Caco-2 (cell line): ENCODE data around the gene E2F6. TPM values are rescaled to one million over a fixed set of nuclear protein-coding genes. Genes with fewer than 3 reads are reported as not detected.

Source experiments
- BruUV-seq: library from RNA; stranded (reverse); fragments of 400-500 nt; replicated peaks from 2 replicates; lab custom pipeline; 2021; lab: Mats Ljungman, UMichigan
- CTCF ChIA-PET: fragments of 300-600 bp; sonication (Branson Sonifier 250); formaldehyde crosslinking; loops from one replicate; lab custom pipeline; 2022; ENCODE audit warnings: antibody characterized with exemption; lab: Charles Lee
- POLR2A ChIA-PET: fragments of 300-600 bp; sonication (Branson Sonifier 250); formaldehyde crosslinking; loops from one replicate; lab custom pipeline; 2022; ENCODE audit warnings: antibody characterized with exemption; lab: Charles Lee
- DNase-seq, 2 experiments: peaks; one replicate each; pipeline versions ENCODE4 v3.0.0 to v3.0.0-alpha.2; 2020 to 2022
- H3K27me3 ChIP-seq: replicated peaks from 2 replicates; pipeline ENCODE4 v1.6.0; 2011; ENCODE audit warnings: low read length; ENCODE audit not compliant: control insufficient read depth, insufficient read depth
- H3K36me3 ChIP-seq: 2 replicates; pipeline ENCODE4 v1.5.1; 2011; ENCODE audit warnings: low read length; ENCODE audit not compliant: control insufficient read depth, insufficient read depth
- H3K4me1 ChIP-seq: fragments of 250-450 bp; sonication (Bioruptor Pico); 2 replicates; pipeline ENCODE4 v1.5.1; 2020; ENCODE audit warnings: mild to moderate bottlenecking
- H3K4me3 ChIP-seq: 2 replicates; pipeline ENCODE4 v1.5.1; 2011; ENCODE audit warnings: low read depth, mild to moderate bottlenecking, control low read depth, low read length
- H3K9me3 ChIP-seq: fragments of 250-450 bp; sonication (Bioruptor Pico); 2 replicates; pipeline ENCODE4 v1.5.1; 2020; ENCODE audit warnings: mild to moderate bottlenecking, moderate library complexity
- H3K27ac Mint-ChIP-seq: one replicate; pipeline ENCODE4 v1.8.0; 2022; ENCODE audit warnings: mixed read lengths; ENCODE audit not compliant: unreplicated experiment
- H3K27me3 Mint-ChIP-seq: one replicate; pipeline ENCODE4 v1.8.0; 2022; ENCODE audit warnings: mixed read lengths; ENCODE audit not compliant: insufficient read depth, unreplicated experiment
- H3K36me3 Mint-ChIP-seq: one replicate; pipeline ENCODE4 v1.8.0; 2022; ENCODE audit warnings: mild to moderate bottlenecking, mixed read lengths; ENCODE audit not compliant: insufficient read depth, unreplicated experiment
- H3K4me1 Mint-ChIP-seq: one replicate; pipeline ENCODE4 v1.8.0; 2022; ENCODE audit warnings: low read depth, mixed read lengths; ENCODE audit not compliant: unreplicated experiment
- H3K4me3 Mint-ChIP-seq: one replicate; pipeline ENCODE4 v1.8.0; 2022; ENCODE audit warnings: mild to moderate bottlenecking, moderate library complexity, mixed read lengths; ENCODE audit not compliant: unreplicated experiment
- H3K9me3 Mint-ChIP-seq: one replicate; pipeline ENCODE4 v1.8.0; 2022; ENCODE audit warnings: mixed read lengths; ENCODE audit not compliant: unreplicated experiment
- intact Hi-C: fragments of 100-400 bp; cut with micrococcal nuclease; formaldehyde crosslinking; loops from one replicate; pipeline ENCODE4 v1.10.0; 2022; ENCODE audit not compliant: unreplicated experiment
- total RNA-seq: library from RNA; stranded (reverse); gene quantifications from 2 replicates; pipeline ENCODE4 v1.2.3, GENCODE V29; 2022
- TF ChIP-seq, protein P1 (sequence below), 2 experiments: fragments of 200-600 bp in 1 of 2; IDR thresholded peaks; 1 replicate in 1 of 2; 2 replicates in 1 of 2; pipeline versions ENCODE4 v1.5.1 to v1.8.0; 2011 to 2022; ENCODE audit warnings: antibody characterized with exemption in 1 of 2, control low read depth in 1 of 2, inconsistent platforms in 1 of 2, low read depth in 1 of 2, low read length in 1 of 2, mild to moderate bottlenecking in 1 of 2, moderate library complexity in 1 of 2; ENCODE audit not compliant: insufficient read depth in 1 of 2, severe bottlenecking in 1 of 2, unreplicated experiment in 1 of 2

E2F6 gene
- total RNA-seq, 1 experiment from 2014 or later = 44.5 TPM

DNA sequence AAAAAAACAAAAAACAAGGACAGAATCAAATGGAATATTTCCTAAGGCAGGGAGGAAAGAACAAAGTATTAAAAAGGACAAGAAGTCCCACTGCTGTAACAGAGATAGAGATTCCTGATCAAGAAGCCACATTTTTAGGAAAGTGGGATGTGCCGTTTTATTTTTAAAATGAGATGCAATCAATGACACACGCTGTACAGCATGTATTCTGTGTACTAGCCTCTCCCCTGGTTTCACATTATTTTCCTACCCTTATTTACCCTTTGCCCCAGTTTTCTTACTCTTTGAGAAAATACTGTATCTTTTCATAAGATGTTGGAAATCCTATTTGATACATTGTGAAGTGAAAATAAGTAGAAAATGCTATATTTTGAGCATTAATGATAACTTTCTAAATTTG, 45.8 kb downstream of the E2F6 start:
- no peaks in the 10 kb centered on the region for H3K9me3 Mint-ChIP-seq
- TF ChIP-seq, protein P1, sequence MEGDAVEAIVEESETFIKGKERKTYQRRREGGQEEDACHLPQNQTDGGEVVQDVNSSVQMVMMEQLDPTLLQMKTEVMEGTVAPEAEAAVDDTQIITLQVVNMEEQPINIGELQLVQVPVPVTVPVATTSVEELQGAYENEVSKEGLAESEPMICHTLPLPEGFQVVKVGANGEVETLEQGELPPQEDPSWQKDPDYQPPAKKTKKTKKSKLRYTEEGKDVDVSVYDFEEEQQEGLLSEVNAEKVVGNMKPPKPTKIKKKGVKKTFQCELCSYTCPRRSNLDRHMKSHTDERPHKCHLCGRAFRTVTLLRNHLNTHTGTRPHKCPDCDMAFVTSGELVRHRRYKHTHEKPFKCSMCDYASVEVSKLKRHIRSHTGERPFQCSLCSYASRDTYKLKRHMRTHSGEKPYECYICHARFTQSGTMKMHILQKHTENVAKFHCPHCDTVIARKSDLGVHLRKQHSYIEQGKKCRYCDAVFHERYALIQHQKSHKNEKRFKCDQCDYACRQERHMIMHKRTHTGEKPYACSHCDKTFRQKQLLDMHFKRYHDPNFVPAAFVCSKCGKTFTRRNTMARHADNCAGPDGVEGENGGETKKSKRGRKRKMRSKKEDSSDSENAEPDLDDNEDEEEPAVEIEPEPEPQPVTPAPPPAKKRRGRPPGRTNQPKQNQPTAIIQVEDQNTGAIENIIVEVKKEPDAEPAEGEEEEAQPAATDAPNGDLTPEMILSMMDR (IDR thresholded peaks at IDR 0.05; ENCODE audit: insufficient read depth in 1 of 2, low read depth in 1 of 2, low read length in 1 of 2, severe bottlenecking in 1 of 2, unreplicated experiment in 1 of 2) = no peak
- H3K4me1 Mint-ChIP-seq = no peaks in the 10 kb centered on the region
- intact Hi-C loops = no loop called here
- no TSS peak for BruUV-seq
- H3K4me3 Mint-ChIP-seq = no peak overlapping the region
- no peak overlapping the region for H3K27ac Mint-ChIP-seq
- Histone ChIP-seq H3K9me3 (no peaks in the 10 kb centered on the region), H3K4me3 (no peak overlapping the region), H3K36me3 (no peaks in the 10 kb centered on the region), H3K27me3 (no peaks in the 10 kb centered on the region), H3K4me1 (no peaks in the 10 kb centered on the region)
- no peaks in the 10 kb centered on the region for H3K27me3 Mint-ChIP-seq
- ChIA-PET POLR2A (no interaction called here), CTCF (no interaction called here)
- H3K36me3 Mint-ChIP-seq = no peaks in the 10 kb centered on the region
- no peak for DNase-seq

DNA sequence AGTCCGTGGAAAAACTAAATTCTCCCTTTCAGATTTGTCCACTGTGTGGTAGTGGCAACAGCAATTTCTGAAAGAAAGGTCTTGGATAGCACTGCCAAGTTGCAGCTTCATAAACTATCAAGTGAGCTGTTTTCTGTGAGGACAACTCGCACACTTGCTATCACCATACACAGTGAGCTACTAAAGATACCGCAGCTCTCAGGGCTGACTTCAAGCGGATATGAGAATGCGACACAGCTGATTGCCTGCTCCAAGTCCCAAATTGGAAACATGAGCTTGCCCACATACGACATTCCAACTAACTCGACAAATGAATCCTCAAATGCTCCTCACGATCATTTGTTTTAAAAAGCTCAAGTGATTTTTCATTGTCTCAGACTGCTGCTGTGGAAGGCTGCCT, 46.2 kb downstream of the E2F6 start:
- Mint-ChIP-seq H3K27me3 (no peaks in the 10 kb centered on the region), H3K9me3 (no peaks in the 10 kb centered on the region), H3K27ac (no peak overlapping the region), H3K4me1 (no peaks in the 10 kb centered on the region), H3K36me3 (no peaks in the 10 kb centered on the region), H3K4me3 (no peak overlapping the region)
- Histone ChIP-seq H3K9me3 (no peaks in the 10 kb centered on the region), H3K4me3 (no peak overlapping the region), H3K27me3 (no peaks in the 10 kb centered on the region), H3K4me1 (no peaks in the 10 kb centered on the region), H3K36me3 (no peaks in the 10 kb centered on the region)
- BruUV-seq = no TSS peak
- intact Hi-C loops = loop anchor here (2.0 kb wide), 2 partner anchors 27 to 263 kb away; no protein-coding TSS in a partner anchor
- TF ChIP-seq, protein P1 (IDR thresholded peaks at IDR 0.05; ENCODE audit: insufficient read depth in 1 of 2, low read depth in 1 of 2, low read length in 1 of 2, severe bottlenecking in 1 of 2, unreplicated experiment in 1 of 2) = no peak
- DNase-seq = no peak
- CTCF ChIA-PET = no interaction called here
- POLR2A ChIA-PET = no interaction called here

DNA sequence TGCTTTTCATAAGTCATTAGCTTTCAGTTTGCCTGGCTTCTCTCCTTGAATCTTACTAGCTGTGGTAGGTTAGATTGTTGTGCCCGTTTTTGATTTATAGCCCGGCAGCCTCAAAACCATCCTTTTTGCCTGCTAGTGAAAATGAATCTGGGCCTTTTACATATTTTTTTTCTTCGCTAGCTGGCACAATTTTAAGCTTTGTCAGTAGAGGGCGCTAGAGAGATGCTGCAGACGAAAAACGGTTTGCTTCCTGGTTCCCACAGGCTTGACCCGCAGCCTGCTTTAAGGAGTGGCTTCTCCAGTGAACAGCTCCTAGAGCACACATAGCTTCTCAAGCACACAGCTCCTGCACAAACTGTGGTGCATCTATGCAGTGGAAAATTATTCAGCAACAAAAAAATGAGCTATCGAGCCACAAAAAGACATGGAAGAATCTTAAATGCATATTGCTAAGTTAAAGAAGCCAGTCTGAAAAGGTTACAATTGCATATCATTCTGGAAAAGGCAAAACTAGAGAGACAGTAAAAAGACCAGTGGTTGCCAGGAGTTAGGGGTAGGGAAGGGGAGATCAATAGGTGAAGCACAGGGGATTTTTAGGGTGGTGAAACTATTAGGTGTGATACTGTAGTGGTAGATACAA, 47.9 kb downstream of the E2F6 start:
- H3K36me3 Mint-ChIP-seq = no peaks in the 10 kb centered on the region
- no peak overlapping the region for H3K4me3 ChIP-seq
- H3K27ac Mint-ChIP-seq = no peak overlapping the region
- TF ChIP-seq, protein P1 (IDR thresholded peaks at IDR 0.05; ENCODE audit: insufficient read depth in 1 of 2, low read depth in 1 of 2, low read length in 1 of 2, severe bottlenecking in 1 of 2, unreplicated experiment in 1 of 2) = peak; percentile 84 to 85
- intact Hi-C loops = loop anchor here (1.0 to 2.0 kb wide), 3 partner anchors 29 to 265 kb away; no protein-coding TSS in a partner anchor
- ChIA-PET POLR2A (no interaction called here), CTCF (interaction anchor here (0.6 to 1.9 kb wide), 23 partner anchors 9 to 294 kb away, joined by 3 to 19 read pairs (median 5); partner anchors contain the start of genes ROCK2 and SLC66A3)
- H3K4me1 ChIP-seq = no peaks in the 10 kb centered on the region
- no TSS peak for BruUV-seq
- H3K36me3 ChIP-seq = no peaks in the 10 kb centered on the region
- no peaks in the 10 kb centered on the region for H3K9me3 ChIP-seq
- DNase-seq = peak; percentile 63 to 77
- no peaks in the 10 kb centered on the region for H3K4me1 Mint-ChIP-seq
- no peaks in the 10 kb centered on the region for H3K27me3 ChIP-seq
- no peaks in the 10 kb centered on the region for H3K27me3 Mint-ChIP-seq
- no peaks in the 10 kb centered on the region for H3K9me3 Mint-ChIP-seq
- H3K4me3 Mint-ChIP-seq = no peak overlapping the region
